CD8-positive, alpha-beta memory T cell (primary cell): ENCODE data around the gene FGF21. TPM values are rescaled to one million over a fixed set of nuclear protein-coding genes. Genes with fewer than 3 reads are reported as not detected.

Source experiments
- CTCF ChIA-PET: fragments of 350-600 bp; sonication (Branson Sonifier 250); formaldehyde crosslinking; loops from one replicate; lab custom pipeline; 2021; ENCODE audit warnings: antibody characterized with exemption; lab: Charles Lee
- POLR2A ChIA-PET: fragments of 350-600 bp; sonication (Branson Sonifier 250); formaldehyde crosslinking; loops from one replicate; lab custom pipeline; 2021; ENCODE audit warnings: antibody characterized with exemption; lab: Charles Lee
- DNase-seq, 5 donors: peaks; one replicate each; pipeline versions ENCODE4 v3.0.0 to v3.0.0-alpha.2; 2020 to 2022; ENCODE audit warnings: mixed read lengths in 1 of 5
- H3K27ac ChIP-seq: one replicate; pipeline ENCODE4 v1.7.0; 2013; ENCODE audit warnings: low read depth, mild to moderate bottlenecking, low read length, moderate library complexity
- H3K27me3 ChIP-seq: 2 replicates; pipeline ENCODE4 v1.7.0; 2013; ENCODE audit warnings: low read length, mild to moderate bottlenecking; ENCODE audit not compliant: insufficient read depth, poor library complexity, severe bottlenecking
- H3K36me3 ChIP-seq: 2 replicates; pipeline ENCODE4 v1.7.0; 2013; ENCODE audit warnings: mild to moderate bottlenecking, low read length, moderate library complexity; ENCODE audit not compliant: insufficient read depth
- H3K4me1 ChIP-seq: 2 replicates; pipeline ENCODE4 v1.7.0; 2013; ENCODE audit warnings: mild to moderate bottlenecking, low read length, moderate library complexity; ENCODE audit not compliant: insufficient read depth
- H3K4me3 ChIP-seq: 2 replicates; pipeline ENCODE4 v1.7.0; 2013; ENCODE audit warnings: mild to moderate bottlenecking, low read length
- H3K9me3 ChIP-seq: 2 replicates; pipeline ENCODE4 v1.7.0; 2013; ENCODE audit warnings: mild to moderate bottlenecking, low read length
- H3K27ac Mint-ChIP-seq, 8 donors: one replicate each; pipeline ENCODE4 v1.8.0; 2020 to 2021; ENCODE audit warnings: mixed read lengths in 8 of 8, mild to moderate bottlenecking in 6 of 8, inconsistent platforms in 3 of 8, moderate library complexity in 3 of 8
- H3K27me3 Mint-ChIP-seq, 2 donors: one replicate each; pipeline ENCODE4 v1.8.0; 2020 to 2021; ENCODE audit warnings: mixed read lengths in 2 of 2, mild to moderate bottlenecking in 1 of 2, moderate library complexity in 1 of 2
- H3K36me3 Mint-ChIP-seq, 3 donors: one replicate each; pipeline ENCODE4 v1.8.0; 2020 to 2021; ENCODE audit warnings: mixed read lengths in 3 of 3, inconsistent platforms in 1 of 3, mild to moderate bottlenecking in 1 of 3
- H3K4me1 Mint-ChIP-seq, 3 donors: one replicate each; pipeline ENCODE4 v1.8.0; 2020 to 2021; ENCODE audit warnings: mixed read lengths in 3 of 3, inconsistent platforms in 1 of 3, mild to moderate bottlenecking in 1 of 3
- H3K4me3 Mint-ChIP-seq, 7 donors: one replicate each; pipeline ENCODE4 v1.8.0; 2020 to 2021; ENCODE audit warnings: mixed read lengths in 7 of 7, mild to moderate bottlenecking in 6 of 7, moderate library complexity in 4 of 7, inconsistent platforms in 2 of 7
- H3K9me3 Mint-ChIP-seq, 5 donors: one replicate each; pipeline ENCODE4 v1.8.0; 2020 to 2022; ENCODE audit warnings: mixed read lengths in 5 of 5, mild to moderate bottlenecking in 3 of 5, moderate library complexity in 2 of 5, inconsistent platforms in 1 of 5
- polyA plus RNA-seq: library from polyadenylated mRNA; unstranded; fragments of 300-500 nt; fragmentation: Illumina TruSeq; gene quantifications from one replicate; pipeline ENCODE4 v1.2.3, GENCODE V29; 2021
- total RNA-seq, 2 experiments: library from RNA; stranded (reverse); gene quantifications; one replicate each; pipeline ENCODE4 v1.2.3, GENCODE V29; 2021

Gene FGF21
- total and polyA plus RNA-seq, 3 experiments from 2014 or later = not detected

DNA sequence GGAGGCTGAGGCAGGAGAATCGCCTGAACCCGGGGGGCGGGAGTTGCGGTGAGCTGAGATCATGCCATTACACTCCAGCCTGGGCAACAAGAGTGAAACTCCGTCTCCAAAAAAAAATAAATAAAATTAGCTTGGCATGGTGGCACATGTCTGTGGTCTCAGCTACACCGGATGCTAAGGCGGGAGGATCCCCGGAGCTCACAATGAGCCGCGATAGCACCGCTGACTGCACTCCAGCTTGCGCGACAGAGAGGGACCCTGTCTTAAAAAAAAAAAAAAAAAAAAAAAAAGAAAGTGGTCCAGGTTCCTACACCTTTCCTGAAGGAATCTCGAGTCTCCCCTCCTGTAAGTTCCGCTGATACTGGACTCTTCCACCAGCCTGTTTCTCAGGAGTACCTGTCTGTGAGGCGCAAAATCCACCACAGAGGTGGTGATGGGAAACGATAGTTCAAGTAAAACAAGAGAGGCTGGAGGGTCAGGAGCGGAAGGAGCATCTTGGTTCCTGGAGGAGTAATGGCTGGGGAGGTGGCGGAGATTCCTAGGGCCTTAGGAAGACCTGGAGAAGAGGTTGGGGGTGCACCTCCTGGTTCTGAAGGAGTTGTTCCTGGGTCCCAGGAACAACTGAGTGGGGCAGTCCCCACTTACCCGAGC lies 3.4 kb upstream of the FGF21 start:
- H3K9me3 Mint-ChIP-seq = no peaks in the 10 kb centered on the region
- Histone ChIP-seq H3K4me3 (peak overlapping the region; percentile 12), H3K36me3 (no peaks in the 10 kb centered on the region), H3K4me1 (peaks cover 16% of the 10 kb centered on the region), H3K9me3 (no peaks in the 10 kb centered on the region), H3K27ac (no peak overlapping the region), H3K27me3 (no peaks in the 10 kb centered on the region)
- ChIA-PET CTCF (interaction anchor here (0.8 kb wide), 1 partner anchor 76 kb away, joined by 3 read pairs; no protein-coding TSS in a partner anchor), POLR2A (interaction anchor here (0.6 kb wide), 1 partner anchor 1341 kb away, joined by 3 read pairs; no protein-coding TSS in a partner anchor)
- peak overlapping the region; percentile 58 to 84 (median 77) for H3K4me3 Mint-ChIP-seq
- peaks cover 17 to 22% (median 19%) of the 10 kb centered on the region in 3 donors for H3K4me1 Mint-ChIP-seq
- peak overlapping the region in 3 of 8 donors; percentile 14 to 32 (median 30) for H3K27ac Mint-ChIP-seq
- no peaks in the 10 kb centered on the region for H3K36me3 Mint-ChIP-seq
- H3K27me3 Mint-ChIP-seq = peaks cover 26 to 38% of the 10 kb centered on the region in 2 donors
- no peak for DNase-seq

DNA sequence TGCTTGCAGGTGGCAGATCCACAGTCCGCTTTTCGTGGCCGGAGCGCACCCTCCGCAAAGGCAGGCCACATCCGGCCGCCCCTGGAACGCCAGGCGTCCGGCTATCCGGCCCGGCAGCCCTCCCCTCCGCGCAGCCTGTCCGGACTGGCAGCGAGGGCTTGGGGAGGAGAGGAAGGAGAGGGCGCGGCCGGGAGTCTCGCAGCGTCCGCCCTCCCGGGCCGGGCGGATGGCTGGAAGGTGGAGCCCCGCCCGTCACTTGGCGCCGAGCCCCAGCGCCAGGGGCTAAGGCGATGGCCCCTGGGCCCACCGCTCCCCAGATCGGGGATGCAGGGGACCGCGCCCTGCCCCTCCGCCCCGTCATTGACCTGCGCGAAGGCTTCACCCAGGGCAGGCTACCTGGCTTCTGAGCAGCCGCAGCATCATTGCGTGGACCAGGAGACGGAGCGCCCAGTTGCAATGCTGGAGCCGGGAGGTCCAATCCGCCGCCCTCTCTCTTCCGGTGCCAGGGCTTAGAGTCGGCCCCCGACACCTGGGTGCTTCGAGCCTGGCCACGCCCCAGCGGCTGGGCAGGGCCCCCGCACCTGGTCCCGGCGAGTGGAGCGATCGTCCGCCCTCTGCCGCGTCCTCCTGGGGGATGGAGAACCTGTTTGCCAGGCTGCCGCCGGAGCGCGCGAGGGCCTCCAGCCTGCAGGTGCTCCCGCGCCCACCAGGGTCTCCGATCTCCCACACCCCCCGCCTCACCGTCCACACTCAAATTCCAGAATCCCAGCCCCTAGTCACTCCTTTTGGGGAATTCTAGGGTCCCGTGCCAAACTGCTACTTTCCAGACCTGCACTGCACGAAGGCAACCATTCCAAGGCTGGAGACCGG lies 2.6 kb upstream of the FGF21 start, which contains the start of gene FUT1:
Gene FUT1, minus strand, starts transcription at position 146 of the 870 bp plus-strand sequence. CDS start 1,360 bp downstream, outside the sequence.
- Histone ChIP-seq H3K27me3 (no peaks in the 10 kb centered on the region), H3K4me3 (peak within 1 kb of the TSS; percentile 12), H3K9me3 (no peaks in the 10 kb centered on the region), H3K27ac (peak within 1 kb of the TSS; percentile 51), H3K4me1 (peaks cover 16% of the 10 kb centered on the region), H3K36me3 (no peaks in the 10 kb centered on the region)
- ChIA-PET CTCF (no interaction called here), POLR2A (no interaction called here)
- Mint-ChIP-seq H3K4me1 (peaks cover 15 to 18% (median 17%) of the 10 kb centered on the region in 3 donors), H3K4me3 (peak within 1 kb of the TSS; percentile 58 to 84 (median 77)), H3K36me3 (no peaks in the 10 kb centered on the region), H3K27me3 (peaks cover 26 to 34% of the 10 kb centered on the region in 2 donors), H3K27ac (peak within 1 kb of the TSS in 4 of 8 donors; percentile 14 to 68 (median 31)), H3K9me3 (no peaks in the 10 kb centered on the region)
- peak in 4 of 5 donors; percentile 20 to 62 (median 32) for DNase-seq

GRCh38 chr19:48755787-48756186 lies 463 bp downstream of the FGF21 start:
- no peaks in the 10 kb centered on the region for H3K9me3 Mint-ChIP-seq
- peaks cover 18 to 21% (median 18%) of the 10 kb centered on the region in 3 donors for H3K4me1 Mint-ChIP-seq
- ChIA-PET CTCF (interaction anchor here (0.8 kb wide), 1 partner anchor 18 kb away, joined by 3 read pairs; no protein-coding TSS in a partner anchor), POLR2A (no interaction called here)
- Histone ChIP-seq H3K9me3 (no peaks in the 10 kb centered on the region), H3K27ac (no peak overlapping the region), H3K27me3 (no peaks in the 10 kb centered on the region), H3K4me3 (no peak overlapping the region), H3K36me3 (no peaks in the 10 kb centered on the region), H3K4me1 (peaks cover 20% of the 10 kb centered on the region)
- no peak overlapping the region for H3K27ac Mint-ChIP-seq
- no peak overlapping the region for H3K4me3 Mint-ChIP-seq
- no peak for DNase-seq
- H3K36me3 Mint-ChIP-seq = no peaks in the 10 kb centered on the region
- H3K27me3 Mint-ChIP-seq = peaks cover 24 to 35% of the 10 kb centered on the region in 2 donors

DNA sequence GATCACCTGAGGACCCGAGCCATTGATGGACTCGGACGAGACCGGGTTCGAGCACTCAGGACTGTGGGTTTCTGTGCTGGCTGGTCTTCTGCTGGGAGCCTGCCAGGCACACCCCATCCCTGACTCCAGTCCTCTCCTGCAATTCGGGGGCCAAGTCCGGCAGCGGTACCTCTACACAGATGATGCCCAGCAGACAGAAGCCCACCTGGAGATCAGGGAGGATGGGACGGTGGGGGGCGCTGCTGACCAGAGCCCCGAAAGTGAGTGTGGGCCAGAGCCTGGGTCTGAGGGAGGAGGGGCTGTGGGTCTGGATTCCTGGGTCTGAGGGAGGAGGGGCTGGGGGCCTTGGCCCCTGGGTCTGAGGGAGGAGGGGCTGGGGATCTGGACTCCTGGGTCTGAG lies 888 bp downstream of the FGF21 start:
- Histone ChIP-seq H3K36me3 (no peaks in the 10 kb centered on the region), H3K4me3 (no peak overlapping the region), H3K4me1 (peaks cover 20% of the 10 kb centered on the region), H3K27ac (no peak overlapping the region), H3K27me3 (no peaks in the 10 kb centered on the region), H3K9me3 (no peaks in the 10 kb centered on the region)
- Mint-ChIP-seq H3K4me3 (no peak overlapping the region), H3K9me3 (no peaks in the 10 kb centered on the region), H3K36me3 (no peaks in the 10 kb centered on the region), H3K27me3 (peaks cover 23 to 33% of the 10 kb centered on the region in 2 donors), H3K4me1 (peaks cover 15 to 20% (median 16%) of the 10 kb centered on the region in 3 donors), H3K27ac (no peak overlapping the region)
- POLR2A ChIA-PET = no interaction called here
- CTCF ChIA-PET = no interaction called here
- no peak for DNase-seq

GRCh38 chr19:48756686-48757085 lies 1.4 kb downstream of the FGF21 start:
- CTCF ChIA-PET = no interaction called here
- no peak for DNase-seq
- H3K27ac Mint-ChIP-seq = no peak overlapping the region

DNA sequence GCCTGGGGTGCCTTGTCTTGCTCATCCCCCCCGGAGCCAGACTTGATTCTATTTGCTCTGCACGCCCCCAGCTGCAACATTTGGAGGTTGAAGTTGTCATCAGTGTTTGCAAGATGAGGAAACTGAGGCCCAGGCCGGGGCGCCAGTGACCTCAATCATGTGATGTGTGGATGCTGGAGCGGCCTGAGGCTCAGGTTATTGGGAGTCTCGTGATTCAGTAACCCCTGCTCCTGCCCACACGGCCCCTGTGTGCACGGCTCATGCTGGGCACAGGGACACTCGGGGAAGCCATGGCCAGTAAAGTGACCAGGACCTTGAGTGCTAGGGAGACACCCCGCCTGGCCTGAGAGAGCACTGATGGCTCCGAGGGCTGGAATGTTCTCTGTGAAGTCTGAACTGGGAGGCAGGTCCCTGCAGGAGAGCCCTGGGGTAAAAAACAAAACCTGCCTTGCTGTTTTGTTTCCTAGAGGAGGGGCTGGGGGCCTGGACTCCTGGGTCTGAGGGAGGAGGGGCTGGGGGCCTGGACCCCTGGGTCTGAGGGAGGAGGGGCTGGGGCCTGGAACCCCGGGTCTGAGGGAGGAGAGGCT lies 1.9 kb downstream of the FGF21 start:
- CTCF ChIA-PET = no interaction called here
- H3K9me3 ChIP-seq = no peaks in the 10 kb centered on the region
- POLR2A ChIA-PET = no interaction called here

More at GRCh38 chr19:48756686-48757085, 1.4 kb downstream of the FGF21 start:
- Histone ChIP-seq H3K27ac (no peak overlapping the region), H3K4me3 (no peak overlapping the region), H3K27me3 (no peaks in the 10 kb centered on the region), H3K9me3 (no peaks in the 10 kb centered on the region), H3K36me3 (no peaks in the 10 kb centered on the region), H3K4me1 (peaks cover 20% of the 10 kb centered on the region)
- H3K4me3 Mint-ChIP-seq = no peak overlapping the region
- peaks cover 23 to 31% of the 10 kb centered on the region in 2 donors for H3K27me3 Mint-ChIP-seq
- H3K9me3 Mint-ChIP-seq = no peaks in the 10 kb centered on the region
- no peaks in the 10 kb centered on the region for H3K36me3 Mint-ChIP-seq
- peaks cover 12 to 18% (median 15%) of the 10 kb centered on the region in 3 donors for H3K4me1 Mint-ChIP-seq
- POLR2A ChIA-PET = no interaction called here

DNA sequence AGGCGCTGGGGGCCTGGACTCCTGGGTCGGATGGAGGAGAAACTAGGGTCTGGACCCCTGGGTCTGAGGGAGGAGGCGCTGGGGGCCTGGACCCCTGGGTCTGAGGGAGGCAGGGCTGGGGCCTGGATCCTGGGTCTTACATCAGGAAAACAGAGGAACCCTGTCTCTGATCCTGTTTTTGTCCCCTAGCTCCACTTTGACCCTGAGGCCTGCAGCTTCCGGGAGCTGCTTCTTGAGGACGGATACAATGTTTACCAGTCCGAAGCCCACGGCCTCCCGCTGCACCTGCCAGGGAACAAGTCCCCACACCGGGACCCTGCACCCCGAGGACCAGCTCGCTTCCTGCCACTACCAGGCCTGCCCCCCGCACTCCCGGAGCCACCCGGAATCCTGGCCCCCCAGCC lies 2.4 kb downstream of the FGF21 start:
- Histone ChIP-seq H3K27ac (no peak overlapping the region), H3K4me1 (peaks cover 11% of the 10 kb centered on the region), H3K9me3 (no peaks in the 10 kb centered on the region), H3K27me3 (no peaks in the 10 kb centered on the region), H3K36me3 (no peaks in the 10 kb centered on the region), H3K4me3 (no peak overlapping the region)
- DNase-seq = no peak
- H3K4me1 Mint-ChIP-seq = peaks cover 8 to 12% (median 12%) of the 10 kb centered on the region in 3 donors
- H3K27me3 Mint-ChIP-seq = peaks cover 26 to 28% of the 10 kb centered on the region in 2 donors
- no peak overlapping the region for H3K4me3 Mint-ChIP-seq
- H3K36me3 Mint-ChIP-seq = no peaks in the 10 kb centered on the region
- ChIA-PET CTCF (no interaction called here), POLR2A (no interaction called here)
- H3K9me3 Mint-ChIP-seq = no peaks in the 10 kb centered on the region
- H3K27ac Mint-ChIP-seq = no peak overlapping the region

More for the DNA sequence above, 1.9 kb downstream of the FGF21 start:
- H3K27me3 Mint-ChIP-seq = peaks cover 23 to 28% of the 10 kb centered on the region in 2 donors
- H3K36me3 Mint-ChIP-seq = no peaks in the 10 kb centered on the region
- no peaks in the 10 kb centered on the region for H3K9me3 Mint-ChIP-seq
- no peak overlapping the region for H3K27ac ChIP-seq
- H3K27ac Mint-ChIP-seq = no peak overlapping the region
- peaks cover 16% of the 10 kb centered on the region for H3K4me1 ChIP-seq
- DNase-seq = no peak
- peaks cover 9 to 14% (median 13%) of the 10 kb centered on the region in 3 donors for H3K4me1 Mint-ChIP-seq
- no peak overlapping the region for H3K4me3 ChIP-seq
- no peaks in the 10 kb centered on the region for H3K27me3 ChIP-seq
- no peak overlapping the region for H3K4me3 Mint-ChIP-seq
- H3K36me3 ChIP-seq = no peaks in the 10 kb centered on the region
